Psoas muscle (tissue), 8 donors: ENCODE measurements around the gene ACAA2. TPM values are rescaled to one million over a fixed set of nuclear protein-coding genes. Genes with fewer than 3 reads are reported as not detected.

Experiments
- ATAC-seq, 4 donors: fragments of 200-7000 bp; cut with Tn5 transposase; one replicate each; pipeline ENCODE4 v1.9.1; 2020; ENCODE audit warnings: moderate library complexity in 3 of 4, mild to moderate bottlenecking in 2 of 4
- DNase-seq, 2 donors: peaks; one replicate each; pipeline ENCODE4 v3.0.0-alpha.2; 2020
- H3K27ac ChIP-seq: fragments of 200-600 bp; one replicate; pipeline ENCODE4 v1.8.0; 2022
- H3K27me3 ChIP-seq, 3 donors: fragments of 200-600 bp in 1 of 3; one replicate each; pipeline versions ENCODE4 v1.6.1 to v1.8.0; 2013 to 2022; ENCODE audit warnings: low read length in 2 of 3, mild to moderate bottlenecking in 2 of 3, moderate library complexity in 1 of 3; ENCODE audit not compliant: insufficient read depth in 3 of 3
- H3K36me3 ChIP-seq, 2 donors: fragments of 200-600 bp in 1 of 2; one replicate each; pipeline versions ENCODE4 v1.6.1 to v1.8.0; 2013 to 2022; ENCODE audit warnings: low read depth in 1 of 2, mild to moderate bottlenecking in 1 of 2, moderate library complexity in 1 of 2; ENCODE audit not compliant: insufficient read depth in 1 of 2
- H3K4me1 ChIP-seq: fragments of 200-600 bp; one replicate; pipeline ENCODE4 v1.8.0; 2022
- H3K4me3 ChIP-seq: fragments of 200-600 bp; one replicate; pipeline ENCODE4 v1.8.0; 2022; ENCODE audit warnings: mild to moderate bottlenecking
- H3K9me3 ChIP-seq: fragments of 200-600 bp; one replicate; pipeline ENCODE4 v1.8.0; 2022
- CTCF ChIP-seq: fragments of 200-600 bp; IDR thresholded peaks from one replicate; pipeline ENCODE4 v1.8.0; 2022; ENCODE audit warnings: antibody characterized with exemption
- WGBS, 3 donors: extraction: QIAGEN DNeasy Blood & Tissue Kit; methylation state at CpG; one replicate each; pipeline versions ENCODE4 v1.1.6 to v1.1.7; 2013; 5-methylcytosine and 5-hydroxymethylcytosine counted together
- intact Hi-C, 2 donors: fragments of 100-400 bp; cut with DNase I; formaldehyde crosslinking; loops; one replicate each; pipeline versions ENCODE4 v1.11.0 to v1.14.2; 2022
- polyA plus RNA-seq, 3 donors: library from polyadenylated mRNA; stranded (reverse); fragments of 200-250 nt; gene quantifications; one replicate each; pipeline ENCODE4 v1.2.3, GENCODE V29; 2013
- total RNA-seq, 4 donors: library from RNA; stranded (reverse); fragmentation: NEBNext Ultra II Directional in 2 of 4; extraction: Animal tissue kit (Norgen Biotek cat#: 25700) in 2 of 4; gene quantifications; one replicate each; pipeline versions ENCODE4 v1.2.1 to v1.2.4, GENCODE V29; 2021 to 2023
- donor health status: healthy with polysubstance abuse.
- donor health status: DM: no; HTN: no; CAD: no; lungs with moderate emphysema.
- donor health status: Bipolar disorder and iron deficiency.
- donor health status: healthy.
- donor health status: DM: yes; HTN: yes; CAD: no.
- donor health status: DM: no; HTN: no; CAD: no.
- donor health status: DM: no; HTN: no; CAD: no.
- donor health status: DM: yes; HTN: yes; CAD: no.

Gene ACAA2
- total and polyA plus RNA-seq, 7 donors: 75.5 to 158 (median 95.4) TPM

- 37 to 46% (median 39%) methylated on average over 3 of the region's 3 CpGs for WGBS, 3 donors
- Histone ChIP-seq H3K27me3 (no peaks in the 10 kb centered on the region), H3K4me3 (no peak overlapping the region), H3K27ac (no peak overlapping the region), H3K9me3 (no peaks in the 10 kb centered on the region), H3K36me3 (no peaks in the 10 kb centered on the region), H3K4me1 (no peaks in the 10 kb centered on the region)
- DNase-seq: no peak
- no peak for TF ChIP-seq CTCF
- intact Hi-C loops: loop anchor here in 1 of 2 donors (10.0 kb wide), 1 partner anchor 259 kb away; no protein-coding TSS in a partner anchor
- ATAC-seq: no peak
Observed at GRCh38 chr18:49764032-49764431, 49.3 kb downstream of the ACAA2 start.

GRCh38 chr18:49763590-49763989, 49.7 kb downstream of the ACAA2 start:
- no peak for TF ChIP-seq CTCF
- no peaks in the 10 kb centered on the region for H3K9me3 ChIP-seq
- intact Hi-C loops: loop anchor here in 1 of 2 donors (10.0 kb wide), 1 partner anchor 259 kb away; no protein-coding TSS in a partner anchor
- H3K27ac ChIP-seq: no peak overlapping the region
- no peaks in the 10 kb centered on the region for H3K36me3 ChIP-seq
- H3K4me1 ChIP-seq: no peaks in the 10 kb centered on the region
- DNase-seq: no peak
- no peak overlapping the region for H3K4me3 ChIP-seq
- no peak for ATAC-seq
- 83 to 89% (median 88%) methylated on average over 2 of the region's 2 CpGs for WGBS, 3 donors
- no peaks in the 10 kb centered on the region for H3K27me3 ChIP-seq

GRCh38 chr18:49762191-49763077, 50.9 kb downstream of the ACAA2 start:
- no peak for TF ChIP-seq CTCF
- DNase-seq (no peak), ATAC-seq (no peak)
- Histone ChIP-seq H3K27ac (no peak overlapping the region), H3K27me3 (no peaks in the 10 kb centered on the region), H3K4me1 (no peaks in the 10 kb centered on the region), H3K36me3 (no peaks in the 10 kb centered on the region), H3K4me3 (no peak overlapping the region), H3K9me3 (no peaks in the 10 kb centered on the region)
- intact Hi-C loops: loop anchor here in 1 of 2 donors (10.0 kb wide), 1 partner anchor 258 kb away; no protein-coding TSS in a partner anchor
- WGBS, 3 donors: 87 to 91% (median 89%) methylated on average over 32 to 35 of the region's 35 CpGs

- Histone ChIP-seq H3K4me3 (no peak overlapping the region), H3K4me1 (no peaks in the 10 kb centered on the region), H3K9me3 (no peaks in the 10 kb centered on the region), H3K27me3 (no peaks in the 10 kb centered on the region), H3K36me3 (no peaks in the 10 kb centered on the region), H3K27ac (no peak overlapping the region)
- 77 to 91% (median 82%) methylated on average over 10 of the region's 10 CpGs for WGBS, 3 donors
- DNase-seq: no peak
- intact Hi-C loops: loop anchor here in 1 of 2 donors (10.0 kb wide), 1 partner anchor 257 kb away; no protein-coding TSS in a partner anchor
- TF ChIP-seq CTCF: no peak
- ATAC-seq: no peak
Observed at GRCh38 chr18:49761771-49762170, 51.6 kb downstream of the ACAA2 start.
